Fibroblast of skin of left biceps (primary cell): ENCODE results near the gene THAP4.
A peak's percentile ranks its signal among the peaks of the same experiment; 100 is the strongest.
"Not testable (repeated sequence)": the region's sequence is repeated elsewhere in the genome, so short reads cannot be mapped to it uniquely, and the experiment has no call there.

Source experiments
- DNase-seq, 2 experiments: peaks; one replicate each; pipeline ENCODE4 v3.0.0-alpha.2; 2013; ENCODE audit warnings: low read depth in 2 of 2

The THAP4 gene

DNA sequence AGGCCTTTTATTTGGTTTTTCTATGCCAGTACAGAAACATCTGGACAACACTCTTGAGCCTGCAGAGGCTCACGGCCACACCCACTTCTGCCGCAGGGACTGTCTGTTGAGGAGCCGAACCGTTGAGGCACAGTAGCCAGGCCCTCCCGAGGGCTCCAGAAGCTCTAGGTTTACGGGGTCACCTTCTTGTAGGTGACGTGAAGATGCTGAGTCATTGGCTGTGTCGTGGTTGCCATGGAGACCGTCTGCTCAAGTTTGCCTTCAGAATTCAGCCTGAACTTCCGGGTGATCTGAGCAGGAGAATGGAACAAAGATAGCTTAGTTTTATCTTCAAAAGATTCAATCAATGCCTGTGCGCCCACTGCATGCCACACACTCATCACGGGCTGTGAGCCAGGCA, 52.5 kb downstream of the THAP4 start:
- no peak for DNase-seq

DNA sequence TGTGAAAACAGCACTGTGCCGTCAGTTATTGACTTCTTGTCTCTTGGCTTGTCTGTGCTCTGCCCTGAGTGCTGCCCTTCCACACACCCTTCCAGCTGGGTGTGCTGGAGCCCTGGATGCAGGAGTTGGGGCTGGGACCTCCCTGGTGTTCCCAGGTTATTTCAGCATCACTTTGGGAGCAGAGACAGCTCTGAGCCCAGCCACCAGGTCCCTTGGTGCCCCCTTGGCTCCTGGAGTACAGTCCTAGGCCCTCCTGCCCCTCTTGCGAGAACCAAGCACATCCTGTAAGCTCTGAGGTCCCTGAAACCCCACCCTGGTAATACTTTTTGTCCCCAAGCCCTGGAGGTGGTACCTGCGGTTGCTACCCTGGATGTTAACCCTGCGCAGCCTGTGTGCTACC, 54.2 kb downstream of the THAP4 start:
- DNase-seq = no peak

DNA sequence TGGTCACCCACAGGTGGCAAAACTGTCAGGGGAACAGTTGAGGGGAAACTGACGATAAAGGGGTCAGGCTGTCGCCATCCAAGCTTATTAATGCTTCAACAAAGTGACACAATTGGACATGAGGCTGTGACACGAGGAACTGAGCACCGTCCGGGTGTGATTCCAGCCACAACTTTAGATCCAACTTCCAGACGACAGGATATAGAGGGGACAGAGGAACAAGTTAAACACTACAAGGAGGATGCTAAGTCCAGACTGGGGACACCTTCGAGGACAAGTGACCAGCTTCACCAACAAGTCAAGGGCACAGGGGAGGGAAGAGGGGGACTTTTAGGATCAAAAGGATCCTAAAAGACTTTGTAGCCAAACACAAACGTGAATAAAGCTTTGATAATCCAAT, 54.6 kb downstream of the THAP4 start:
- no peak for DNase-seq

DNA sequence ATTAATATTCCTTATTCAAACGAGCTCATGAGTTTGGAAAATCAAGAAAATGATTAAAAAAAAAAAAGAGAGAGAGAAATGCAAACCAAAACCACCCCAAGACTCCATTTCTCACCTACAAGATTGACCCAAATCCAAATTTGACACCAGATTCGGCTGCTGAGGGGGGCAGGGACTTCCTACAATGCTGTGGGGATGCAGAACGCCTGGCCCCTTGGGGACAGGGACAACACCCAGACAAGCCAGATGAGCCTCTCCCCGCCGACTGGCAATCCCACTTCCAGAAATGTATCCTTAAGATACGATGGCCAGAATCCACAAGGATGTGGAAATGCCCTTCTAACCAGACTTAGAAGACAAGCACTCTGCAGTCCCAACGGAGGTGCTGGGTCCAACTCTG, 57.7 kb downstream of the THAP4 start:
- no peak for DNase-seq

DNA sequence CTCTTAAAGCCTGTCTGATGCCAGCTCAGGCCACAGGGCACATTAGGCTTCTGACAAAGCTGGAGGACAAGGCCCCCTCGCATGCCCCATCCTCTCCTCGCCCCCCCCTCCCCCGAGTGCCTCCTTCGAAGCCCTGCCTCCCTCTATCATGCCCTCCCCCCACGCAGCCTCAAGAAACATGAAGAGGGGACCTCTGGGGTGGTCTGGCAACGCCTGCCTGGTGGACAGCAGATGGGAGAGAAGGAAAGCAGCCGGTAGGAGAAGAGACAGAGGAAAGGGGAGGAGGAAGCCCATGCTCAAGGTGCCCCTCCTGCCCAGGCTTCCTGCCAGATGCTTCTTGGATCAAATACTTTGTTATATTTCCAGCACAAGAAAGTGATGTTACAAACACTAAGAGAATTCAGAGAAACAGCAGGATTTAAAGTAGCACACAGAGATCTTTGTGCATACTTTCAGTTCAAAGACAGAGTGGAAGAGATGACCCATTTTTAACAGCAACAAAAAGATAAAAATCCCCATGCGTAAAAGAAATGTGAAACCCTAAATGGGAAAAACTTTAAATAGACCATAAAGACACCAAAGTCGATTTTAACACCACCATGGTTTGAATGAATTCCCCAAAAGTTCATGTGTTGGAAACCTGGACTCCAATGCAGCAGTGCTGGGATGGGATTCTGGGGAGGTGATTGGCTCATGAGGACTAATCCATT, 59.4 kb downstream of the THAP4 start:
- DNase-seq = peak; percentile 27 to 29

DNA sequence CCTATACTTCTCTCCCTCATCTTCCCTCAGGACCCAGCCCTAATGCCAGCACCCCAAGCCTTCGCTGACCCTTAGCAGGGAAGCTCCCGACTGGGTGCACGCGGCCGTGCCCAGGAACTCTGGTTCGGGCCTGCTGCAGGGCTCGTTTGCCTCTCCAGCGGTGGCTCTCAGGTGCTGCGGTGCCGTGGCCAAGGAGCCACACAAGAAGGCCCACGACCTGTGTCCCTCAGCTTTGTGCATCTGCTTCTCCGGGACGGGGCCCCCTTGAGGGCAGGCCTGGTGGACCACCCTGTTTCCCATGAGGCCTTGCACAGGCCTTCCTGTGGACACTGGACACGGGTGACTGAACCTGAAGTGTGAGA, 60.7 kb downstream of the THAP4 start:
- DNase-seq = no peak

DNA sequence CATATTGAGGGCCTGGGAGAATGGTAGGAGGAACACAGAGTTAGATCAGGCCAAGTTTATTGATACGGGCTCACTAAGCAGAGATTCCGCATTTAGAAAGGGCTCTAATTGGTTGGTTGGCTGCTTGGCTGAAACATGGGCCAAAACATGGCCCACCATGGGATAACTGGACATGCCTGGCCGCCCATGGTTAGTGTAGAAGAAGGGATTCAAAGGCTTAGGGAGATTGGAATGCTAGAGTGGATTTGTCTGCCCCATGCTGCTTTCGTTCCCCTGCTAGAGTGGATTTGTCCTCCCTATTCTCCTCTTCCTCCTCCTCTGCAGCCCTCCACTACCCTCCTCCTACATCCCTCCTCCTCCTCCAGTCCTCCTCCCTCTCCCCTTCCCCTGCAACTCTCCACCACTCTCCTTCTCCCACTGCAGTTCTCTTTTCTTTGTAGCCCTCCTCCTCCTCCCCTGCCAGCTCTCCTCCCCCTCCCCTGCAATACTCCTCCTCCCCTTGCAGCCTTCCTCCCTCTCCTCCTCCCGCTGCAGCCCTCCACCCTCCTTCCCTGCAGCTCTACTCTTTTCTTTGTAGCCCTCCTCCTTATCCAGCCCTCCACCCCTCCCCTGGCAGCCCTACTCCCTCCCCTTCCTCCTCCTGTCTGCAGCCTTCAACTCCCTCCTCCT, 61.2 kb downstream of the THAP4 start:
- no peak for DNase-seq

DNA sequence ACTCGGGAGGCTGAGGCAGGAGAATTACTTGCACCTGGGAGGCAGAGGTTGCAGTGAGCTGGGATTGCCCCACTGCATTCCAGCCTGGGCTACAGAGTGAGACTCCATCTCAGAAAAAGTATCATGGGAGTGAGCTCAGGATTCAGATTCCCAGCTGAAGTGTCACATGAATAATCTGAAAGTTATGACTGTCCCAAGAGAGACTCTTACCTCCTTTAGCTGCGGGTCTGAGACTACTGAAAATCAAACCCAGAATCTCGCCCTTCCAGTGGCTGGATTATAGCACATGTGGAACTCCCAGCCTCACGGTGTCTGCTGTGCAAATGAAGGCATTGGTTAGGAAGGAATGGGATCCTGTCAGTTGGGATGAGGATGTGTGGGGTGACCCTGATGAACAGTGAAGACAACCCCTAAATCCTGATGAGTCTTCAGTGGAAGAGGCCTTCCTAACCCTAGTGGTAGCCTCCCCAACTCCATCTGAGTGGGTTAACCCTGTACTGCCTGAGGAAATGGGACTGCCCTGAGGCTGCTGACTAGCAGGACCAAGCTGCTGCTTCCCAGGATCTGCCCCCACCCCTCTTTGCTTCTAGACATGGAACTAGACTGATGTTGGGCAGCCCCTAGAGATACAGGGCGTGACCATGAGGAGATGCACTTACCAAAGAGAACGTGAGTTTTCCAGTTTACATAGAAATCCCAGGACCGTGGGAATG, 61.9 kb downstream of the THAP4 start:
- DNase-seq = no peak

DNA sequence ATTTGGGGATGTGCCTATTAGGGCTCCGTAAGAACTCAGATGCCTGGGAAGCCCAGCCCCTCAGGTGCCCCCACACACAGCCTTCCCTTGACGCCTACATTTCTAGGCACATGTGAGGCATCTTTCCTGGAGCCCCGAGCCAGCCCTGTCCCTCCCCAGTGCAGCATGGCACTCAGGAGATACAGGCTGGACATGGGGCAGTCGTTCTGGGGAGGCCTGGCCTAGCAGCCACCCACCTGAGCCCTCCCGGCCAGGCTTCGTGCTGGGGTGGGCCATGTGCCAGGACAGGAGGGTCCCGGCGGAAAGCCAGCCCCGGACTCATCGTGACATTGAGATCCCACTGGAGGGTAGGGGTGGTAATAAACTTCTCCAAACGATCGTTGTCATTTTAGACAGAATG, 63.2 kb downstream of the THAP4 start:
- DNase-seq = no peak

DNA sequence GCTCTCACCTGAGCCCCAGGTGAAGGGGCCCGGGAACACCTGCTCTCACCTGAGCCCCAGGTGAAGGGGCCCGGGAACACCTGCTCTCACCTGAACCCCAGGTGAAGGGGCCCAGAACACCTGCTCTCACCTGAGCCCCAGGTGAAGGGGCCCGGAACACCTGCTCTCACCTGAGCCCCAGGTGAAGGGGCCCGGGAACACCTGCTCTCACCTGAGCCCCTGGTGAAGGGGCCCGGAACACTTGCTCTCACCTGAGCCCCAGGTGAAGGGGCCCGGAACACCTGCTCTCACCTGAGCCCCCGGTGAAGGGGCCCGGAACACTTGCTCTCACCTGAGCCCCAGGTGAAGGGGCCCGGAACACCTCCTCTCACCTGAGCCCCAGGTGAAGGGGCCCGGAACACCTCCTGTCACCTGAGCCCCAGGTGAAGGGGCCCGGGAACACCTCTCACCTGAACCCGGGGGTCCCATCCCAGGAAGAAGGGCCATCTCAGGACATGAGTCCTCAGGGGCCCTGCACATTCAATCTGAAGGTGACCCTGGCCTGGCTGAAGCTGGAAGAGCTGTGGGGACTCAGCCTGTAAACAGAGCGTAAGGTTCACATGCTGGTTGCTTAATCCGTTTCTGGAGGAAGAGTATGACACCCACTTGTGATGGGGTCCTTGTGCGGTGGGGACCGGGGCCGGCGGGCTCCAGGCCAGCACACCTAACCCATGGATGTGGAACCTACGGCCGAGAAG, 63.9 kb downstream of the THAP4 start:
- DNase-seq = not testable (repeated sequence)

DNA sequence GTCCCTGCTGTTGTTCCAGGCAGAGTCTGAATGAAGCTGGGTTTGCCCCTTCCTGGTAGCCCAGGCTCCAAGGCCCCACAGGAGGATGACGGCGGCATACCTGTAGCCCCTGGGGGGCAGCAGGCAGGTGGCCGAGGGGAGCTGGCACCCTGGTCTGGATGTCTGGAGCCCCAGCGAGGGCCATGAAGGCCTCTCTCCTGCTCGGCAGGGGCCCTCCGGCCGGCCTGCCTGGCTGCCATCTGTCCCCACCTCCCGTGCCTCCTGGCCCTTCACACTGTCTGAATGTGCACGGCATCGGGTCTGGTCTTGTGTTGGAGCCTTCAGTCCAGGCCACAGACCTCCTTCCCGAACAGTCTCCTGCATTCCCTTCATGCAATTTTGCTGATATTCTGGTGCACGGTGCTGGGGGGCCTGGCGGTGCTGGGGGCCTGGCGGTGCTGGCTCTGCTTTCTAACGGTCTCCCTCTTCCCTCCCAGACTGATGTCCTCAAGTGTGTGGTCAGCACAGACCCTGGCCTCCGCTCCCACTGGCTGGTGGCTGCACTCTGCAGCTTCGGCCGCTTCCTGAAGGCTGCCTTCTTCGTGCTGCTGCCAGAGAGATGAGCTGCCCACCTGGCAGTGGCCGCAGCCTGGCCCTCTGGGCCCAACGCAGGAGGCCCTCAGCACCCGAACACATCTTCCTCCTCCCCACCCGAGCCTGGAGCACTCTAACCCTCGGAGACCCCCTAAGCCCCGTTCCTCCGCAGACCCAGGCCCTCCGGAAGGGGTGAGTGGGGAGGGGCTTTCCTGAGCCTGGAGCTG, 64.9 kb downstream of the THAP4 start:
- no peak for DNase-seq

DNA sequence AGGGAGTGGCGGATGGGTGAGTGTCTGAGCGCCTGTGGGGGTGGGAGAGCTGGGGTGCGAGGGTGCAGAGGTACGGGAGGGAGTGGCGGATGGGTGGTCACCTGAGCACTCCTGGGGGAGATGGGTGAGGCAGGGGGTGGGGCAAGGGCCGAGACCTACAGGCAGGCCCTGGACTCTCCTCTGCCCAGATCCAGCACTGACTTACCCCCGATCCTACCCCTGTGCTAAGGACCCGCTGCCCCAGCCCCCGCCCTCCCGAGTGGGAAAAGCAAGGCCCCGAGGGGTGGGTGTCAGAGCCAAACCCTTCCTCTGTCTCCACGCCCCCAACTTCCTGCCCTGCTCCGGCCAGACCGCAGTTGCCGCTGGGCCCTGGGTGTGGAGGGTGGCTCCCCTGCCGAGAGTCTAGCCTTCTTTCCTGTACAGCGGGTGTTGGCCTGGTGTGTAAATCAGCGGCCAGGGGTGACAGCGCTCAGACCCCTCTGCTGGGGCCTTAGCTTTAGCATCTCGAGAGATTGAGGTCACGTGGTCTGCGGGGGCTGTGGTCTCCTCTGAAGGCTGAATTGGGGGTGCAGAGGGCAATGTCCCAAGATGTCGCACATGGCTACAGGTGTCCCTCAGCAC, 65.9 kb downstream of the THAP4 start:
- DNase-seq = no peak

DNA sequence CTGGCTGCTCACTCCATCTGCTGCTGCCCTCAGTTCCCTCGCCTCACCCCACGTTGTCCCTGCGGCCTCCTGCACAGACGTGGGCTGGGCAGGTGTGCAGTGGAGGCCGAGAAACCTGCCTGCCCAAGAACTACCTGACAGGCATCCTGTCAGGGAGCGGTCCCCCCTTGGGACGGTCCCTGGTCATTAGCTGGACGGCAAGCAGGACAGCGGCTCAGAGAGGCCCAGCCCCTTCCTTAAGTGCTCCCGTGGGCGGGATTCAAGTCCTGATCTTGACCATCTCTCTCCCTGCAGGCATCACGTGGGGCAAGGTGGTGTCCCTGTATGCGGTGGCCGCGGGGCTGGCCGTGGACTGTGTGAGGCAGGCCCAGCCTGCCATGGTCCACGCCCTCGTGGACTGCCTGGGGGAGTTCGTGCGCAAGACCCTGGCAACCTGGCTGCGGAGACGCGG, 67.1 kb downstream of the THAP4 start:
- DNase-seq = no peak

DNA sequence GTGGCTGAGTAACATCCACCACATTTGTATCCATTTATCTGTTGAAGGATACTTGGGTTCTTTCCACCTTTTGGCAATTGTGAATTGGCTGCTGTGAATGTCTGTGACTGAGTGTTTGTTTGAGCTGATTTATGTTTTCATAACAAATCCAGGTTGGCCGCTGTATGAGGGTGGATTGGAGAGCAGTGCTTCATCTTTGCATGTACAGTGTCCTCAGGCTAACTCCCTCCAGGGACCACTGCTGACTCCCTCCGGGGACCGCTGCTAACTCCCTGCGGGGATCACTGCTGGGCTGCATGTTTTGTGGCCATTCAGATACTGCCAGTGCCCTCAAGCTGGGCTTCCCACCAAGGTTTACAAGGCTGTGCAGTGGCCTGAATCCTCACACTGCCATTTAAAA, 68.2 kb downstream of the THAP4 start:
- no peak for DNase-seq

DNA sequence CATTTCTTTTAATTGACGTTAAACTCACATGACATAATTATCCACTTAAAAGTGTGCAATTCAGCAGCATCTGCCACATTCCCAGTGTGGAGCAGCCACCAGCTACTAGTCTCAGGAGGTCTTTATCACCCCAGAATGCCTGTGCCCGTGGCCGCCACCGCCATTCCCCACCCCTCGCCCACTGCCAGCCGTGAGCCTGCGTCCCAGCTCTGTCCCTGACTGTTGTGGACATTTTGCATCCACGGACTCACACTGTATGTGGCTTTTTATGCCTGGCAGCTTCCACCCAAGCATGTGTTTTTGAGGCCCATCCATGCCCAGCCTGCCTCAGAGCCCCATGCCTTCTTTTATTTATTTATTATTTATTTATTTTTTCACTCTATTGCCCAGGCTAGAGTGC, 69.2 kb downstream of the THAP4 start:
- DNase-seq = no peak

DNA sequence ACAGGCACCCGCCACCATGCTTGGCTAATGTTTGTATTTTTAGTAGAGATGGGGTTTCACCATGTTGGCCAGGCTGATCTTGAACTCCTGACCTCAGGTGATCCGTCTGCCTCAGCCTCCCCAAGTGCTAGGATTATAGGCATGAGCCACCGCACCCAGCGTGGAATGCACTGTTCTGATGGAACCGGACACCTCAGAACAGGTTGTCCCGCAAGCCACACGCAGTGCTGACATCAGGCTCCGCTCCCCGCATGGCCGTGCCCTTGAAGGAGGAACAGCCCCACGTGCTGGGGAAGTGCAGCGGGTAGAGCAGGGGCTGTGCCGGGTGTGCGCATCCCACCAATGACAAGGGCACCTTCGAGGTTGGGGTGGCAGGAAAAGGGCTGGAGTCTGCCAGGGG, 69.7 kb downstream of the THAP4 start:
- DNase-seq = not testable (repeated sequence)

DNA sequence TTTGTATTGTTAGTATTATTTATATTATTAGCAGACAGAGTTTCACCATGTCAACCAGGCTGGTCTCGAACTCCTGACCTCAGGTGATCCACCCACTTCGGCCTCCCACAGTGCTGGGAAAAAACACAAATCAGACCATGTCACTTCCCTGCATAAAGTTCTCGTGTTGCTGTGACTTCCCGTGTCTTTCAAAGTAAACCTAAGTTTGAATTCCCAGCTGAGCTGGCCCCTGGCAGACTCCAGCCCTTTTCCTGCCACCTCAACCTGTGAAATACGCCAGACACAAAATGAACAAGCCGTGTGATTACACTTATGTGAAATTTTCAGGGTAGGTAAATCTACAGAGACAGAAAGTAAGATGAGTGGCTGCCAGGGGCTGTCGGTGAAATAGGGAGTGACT, 70.5 kb downstream of the THAP4 start:
- DNase-seq = no peak

DNA sequence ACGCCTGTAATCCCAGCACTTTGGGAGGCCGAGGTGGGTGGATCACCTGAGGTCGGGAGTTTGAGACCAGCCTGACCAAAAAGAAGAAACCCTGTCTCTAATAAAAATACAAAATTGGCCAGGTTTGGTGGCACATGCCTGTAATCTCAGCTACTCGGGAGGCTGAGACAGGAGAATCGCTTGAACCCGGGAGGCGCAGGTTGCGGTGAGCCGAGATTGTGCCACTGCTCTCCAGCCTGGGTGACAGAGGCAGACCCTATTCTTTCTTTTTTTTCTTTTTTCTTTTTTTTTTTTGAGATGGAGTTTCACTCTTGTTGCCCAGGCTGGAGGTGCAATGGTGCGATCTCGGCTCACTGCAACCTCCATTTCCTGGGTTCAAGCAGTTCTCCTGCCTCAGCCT, 70.9 kb downstream of the THAP4 start:
- DNase-seq = not testable (repeated sequence)

DNA sequence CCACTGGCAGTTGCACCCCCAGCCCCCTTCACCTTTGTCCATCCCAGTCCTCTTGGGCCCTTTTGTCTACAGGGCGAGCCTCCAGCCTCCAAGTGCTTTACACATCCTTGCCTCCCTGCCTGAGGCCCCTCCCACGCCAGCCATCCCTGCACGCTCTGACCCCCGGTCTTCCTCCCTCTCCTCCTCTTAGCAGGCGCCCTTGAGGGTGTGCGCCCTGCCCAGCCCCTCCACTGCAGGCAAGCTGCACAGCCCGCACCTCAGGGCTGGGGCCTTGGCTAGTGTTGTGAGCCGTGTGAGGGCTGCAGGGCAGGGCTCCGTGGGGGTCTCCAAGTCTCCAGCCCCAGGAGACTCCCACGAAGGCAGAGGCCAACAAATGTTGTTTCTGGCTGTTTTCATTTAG, 71.5 kb downstream of the THAP4 start:
- DNase-seq = no peak

DNA sequence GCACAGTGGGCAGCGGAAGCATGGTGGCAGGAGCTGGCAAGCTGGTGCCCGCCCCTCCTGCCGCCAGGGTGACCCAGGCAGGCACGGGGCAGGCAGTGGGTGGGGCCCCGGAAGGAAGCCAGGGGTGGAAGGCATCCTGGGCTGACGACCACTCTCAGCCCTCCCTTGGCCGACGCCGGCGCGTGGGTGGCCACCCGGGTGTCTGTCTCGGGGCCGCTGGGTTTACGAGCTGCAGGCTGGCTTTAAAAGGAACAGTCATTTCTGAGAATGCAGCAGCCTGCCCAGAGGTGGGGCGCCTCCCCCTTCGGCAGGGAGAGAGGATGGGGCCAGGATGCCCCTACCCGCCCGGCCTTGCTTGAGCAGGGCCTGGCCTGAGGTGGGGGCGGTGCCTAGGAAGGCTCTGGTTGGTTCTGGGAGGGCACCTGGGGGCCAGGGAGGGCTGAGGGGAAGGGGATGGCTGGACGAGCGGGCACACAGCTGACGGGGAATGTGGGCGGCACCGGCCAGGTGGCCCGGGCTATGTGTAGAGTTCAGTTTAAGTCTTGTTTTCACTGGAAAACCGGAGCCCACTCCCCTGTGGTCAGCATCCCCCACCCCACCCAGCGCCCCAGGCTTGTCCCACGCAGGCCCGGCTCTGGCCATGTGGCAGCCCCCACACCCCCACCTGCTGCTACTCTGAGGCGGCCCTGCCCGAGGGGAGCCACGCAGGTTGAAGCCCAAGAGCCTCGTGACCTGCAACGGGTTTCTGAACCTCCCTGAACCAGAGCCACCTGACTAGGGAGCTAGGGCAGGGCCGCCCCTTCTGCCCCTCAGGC, 72.2 kb downstream of the THAP4 start:
- no peak for DNase-seq
